ENCODE data around the gene PDYN. TPM values are rescaled to one million over a fixed set of nuclear protein-coding genes. Genes with fewer than 3 reads are reported as not detected.

PDYN gene
- total RNA-seq, 1 donor from 2014 or later: not detected

GRCh38 chr20:1933465-1933870 is 60.4 kb downstream of the PDYN start:
- no peaks in the 10 kb centered on the region for H3K36me3 ChIP-seq
- intact Hi-C loops (cut with micrococcal nuclease): no loop called here
- H3K9me3 ChIP-seq (replicated peaks): peaks cover 6% of the 10 kb centered on the region
- H3K4me1 ChIP-seq: peaks cover 54% of the 10 kb centered on the region
- no peak for TF ChIP-seq CTCF (IDR thresholded peaks at IDR 0.05; ENCODE audit: borderline replicate concordance)
- H3K4me3 ChIP-seq: no peak overlapping the region
- H3K27me3 ChIP-seq (ENCODE audit: low read depth): no peaks in the 10 kb centered on the region
- peak overlapping the region; percentile 78 for H3K27ac ChIP-seq (replicated peaks)
- peak; percentile 76 for DNase-seq

DNA sequence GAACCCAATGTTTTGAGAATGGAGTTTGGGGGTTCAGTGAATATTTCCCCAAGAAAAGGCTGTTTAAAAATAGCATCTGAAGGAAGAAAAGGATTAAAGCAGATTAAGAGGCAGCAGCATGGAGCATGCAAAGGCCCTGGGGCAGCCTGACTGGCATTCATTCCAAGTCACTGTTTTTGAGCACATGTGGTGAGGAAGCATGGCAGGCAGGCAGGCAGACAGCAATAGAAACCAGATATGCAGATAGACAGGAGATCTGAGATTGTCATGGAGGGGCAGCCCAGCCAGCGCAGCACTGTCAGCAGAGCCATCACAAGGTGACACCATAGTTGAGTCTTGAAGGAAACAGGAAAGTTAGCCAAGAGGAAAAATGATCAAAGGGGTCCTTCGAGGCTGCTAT is 60.9 kb downstream of the PDYN start:
- TF ChIP-seq CTCF (IDR thresholded peaks at IDR 0.05; ENCODE audit: borderline replicate concordance): no peak
- Histone ChIP-seq H3K4me3 (no peak overlapping the region), H3K27me3 (ENCODE audit: low read depth) (no peaks in the 10 kb centered on the region), H3K9me3 (replicated peaks) (peaks cover 6% of the 10 kb centered on the region), H3K27ac (replicated peaks) (peak overlapping the region; percentile 78), H3K36me3 (no peaks in the 10 kb centered on the region), H3K4me1 (peaks cover 58% of the 10 kb centered on the region)
- DNase-seq: no peak
- intact Hi-C loops (cut with micrococcal nuclease): no loop called here

DNA sequence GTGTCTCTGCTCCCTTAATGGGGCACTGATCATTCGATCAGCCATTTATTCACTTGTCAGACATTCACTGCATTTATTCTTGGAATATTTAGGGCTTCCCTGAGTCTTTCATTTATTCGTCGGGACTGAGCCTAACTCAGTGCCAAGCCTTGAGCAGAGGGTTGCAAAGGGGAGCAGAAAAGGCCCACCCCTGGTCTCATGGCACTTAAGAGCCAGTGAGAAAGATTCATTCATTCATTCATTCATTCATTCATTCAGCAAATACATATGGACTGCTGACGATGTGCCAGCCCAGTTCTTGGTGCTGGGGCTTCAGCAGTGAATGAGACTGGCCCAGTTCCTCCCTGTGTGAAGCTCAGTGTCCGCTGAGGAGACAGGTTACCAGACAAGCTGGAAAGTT is 62.0 kb downstream of the PDYN start:
- H3K27ac ChIP-seq (replicated peaks): no peak overlapping the region
- H3K27me3 ChIP-seq (ENCODE audit: low read depth): no peaks in the 10 kb centered on the region
- intact Hi-C loops (cut with micrococcal nuclease): no loop called here
- no peak for DNase-seq
- peaks cover 6% of the 10 kb centered on the region for H3K9me3 ChIP-seq (replicated peaks)
- H3K4me3 ChIP-seq: no peak overlapping the region
- TF ChIP-seq CTCF (IDR thresholded peaks at IDR 0.05; ENCODE audit: borderline replicate concordance): no peak
- H3K4me1 ChIP-seq: peaks cover 58% of the 10 kb centered on the region
- H3K36me3 ChIP-seq: peaks cover 6% of the 10 kb centered on the region

DNA sequence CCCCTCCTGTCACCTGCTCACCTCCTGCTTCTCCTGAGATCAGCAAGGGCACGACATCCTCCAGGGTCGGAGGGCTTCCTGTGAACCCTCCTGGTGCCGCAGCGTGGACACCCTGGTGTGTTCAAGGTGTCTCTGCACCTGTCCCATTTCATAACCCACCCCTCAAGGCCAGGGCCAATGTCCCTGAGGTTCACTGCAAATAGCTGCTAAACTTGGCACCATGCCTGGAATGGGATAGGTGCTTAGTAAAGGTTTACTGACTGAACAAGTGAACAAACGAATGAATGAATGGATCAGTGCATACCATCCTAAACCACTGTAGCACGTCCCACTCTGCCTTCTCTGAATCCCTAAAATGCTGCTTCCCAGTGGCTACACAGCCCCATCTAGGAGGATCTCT is 63.7 kb downstream of the PDYN start:
- Histone ChIP-seq H3K4me1 (peaks cover 52% of the 10 kb centered on the region), H3K36me3 (peaks cover 6% of the 10 kb centered on the region), H3K27me3 (ENCODE audit: low read depth) (no peaks in the 10 kb centered on the region), H3K27ac (replicated peaks) (no peak overlapping the region), H3K4me3 (no peak overlapping the region), H3K9me3 (replicated peaks) (peaks cover 3% of the 10 kb centered on the region)
- no peak for TF ChIP-seq CTCF (IDR thresholded peaks at IDR 0.05; ENCODE audit: borderline replicate concordance)
- intact Hi-C loops (cut with micrococcal nuclease): no loop called here
- no peak for DNase-seq

- DNase-seq: no peak
- no peaks in the 10 kb centered on the region for H3K27me3 ChIP-seq (ENCODE audit: low read depth)
- H3K4me1 ChIP-seq: peaks cover 45% of the 10 kb centered on the region
- H3K36me3 ChIP-seq: peaks cover 6% of the 10 kb centered on the region
- no peak overlapping the region for H3K27ac ChIP-seq (replicated peaks)
- H3K9me3 ChIP-seq (replicated peaks): no peaks in the 10 kb centered on the region
- H3K4me3 ChIP-seq: no peak overlapping the region
- no peak for TF ChIP-seq CTCF (IDR thresholded peaks at IDR 0.05; ENCODE audit: borderline replicate concordance)
- intact Hi-C loops (cut with micrococcal nuclease): no loop called here
Measured at GRCh38 chr20:1929460-1929859, 64.4 kb downstream of the PDYN start.

- H3K4me1 ChIP-seq: peaks cover 38% of the 10 kb centered on the region
- H3K27ac ChIP-seq (replicated peaks): no peak overlapping the region
- H3K9me3 ChIP-seq (replicated peaks): no peaks in the 10 kb centered on the region
- no peak overlapping the region for H3K4me3 ChIP-seq
- no peak for TF ChIP-seq CTCF (IDR thresholded peaks at IDR 0.05; ENCODE audit: borderline replicate concordance)
- no peak for DNase-seq
- peaks cover 6% of the 10 kb centered on the region for H3K36me3 ChIP-seq
- no peaks in the 10 kb centered on the region for H3K27me3 ChIP-seq (ENCODE audit: low read depth)
- intact Hi-C loops (cut with micrococcal nuclease): no loop called here
Measured at GRCh38 chr20:1928782-1929181, 65.1 kb downstream of the PDYN start.
